ENCODE measurements around the gene BPTF. TPM values are rescaled to one million over a fixed set of nuclear protein-coding genes. Genes with fewer than 3 reads are reported as not detected.
"Not testable (repeated sequence)": the region's sequence is repeated elsewhere in the genome, so short reads cannot be mapped to it uniquely, and the experiment has no call there.

The BPTF gene
- total RNA-seq, 1 donor from 2014 or later: 129 TPM

- no peak for DNase-seq (ENCODE audit: low spot score)
- no peaks in the 10 kb centered on the region for H3K4me1 Mint-ChIP-seq
- peaks cover 31% of the 10 kb centered on the region for H3K36me3 Mint-ChIP-seq
- H3K27me3 Mint-ChIP-seq (ENCODE audit: insufficient read depth, low read depth): no peaks in the 10 kb centered on the region
- Histone ChIP-seq H3K4me1 (no peaks in the 10 kb centered on the region), H3K9ac (no peak overlapping the region), H2AFZ (replicated peaks) (no peak overlapping the region), H3K36me3 (peaks cover 20% of the 10 kb centered on the region), H3K27me3 (no peaks in the 10 kb centered on the region), H4K20me1 (ENCODE audit: low read depth) (no peaks in the 10 kb centered on the region), H3F3A (ENCODE audit: low read depth) (no peaks in the 10 kb centered on the region), H3K79me2 (ENCODE audit: low read depth) (no peaks in the 10 kb centered on the region), H3K27ac (no peak overlapping the region), H3K9me3 (ENCODE audit: low read depth) (no peaks in the 10 kb centered on the region), H3K4me3 (no peak overlapping the region), H3K4me2 (no peak overlapping the region)
- H3K4me3 Mint-ChIP-seq: no peak overlapping the region
- no peak overlapping the region for H3K27ac Mint-ChIP-seq
- no peak for TF ChIP-seq CTCF (IDR thresholded peaks at IDR 0.05)
- no peak for TF ChIP-seq EZH2phosphoT487 (IDR thresholded peaks at IDR 0.05)
- no peak for TF ChIP-seq EZH2 (IDR thresholded peaks at IDR 0.05)
- no peaks in the 10 kb centered on the region for H3K9me3 Mint-ChIP-seq
Observed at GRCh38 chr17:67950945-67951344, 125.6 kb downstream of the BPTF start.

GRCh38 chr17:67959510-67959909, 134.2 kb downstream of the BPTF start:
- Histone ChIP-seq H3K79me2 (ENCODE audit: low read depth) (no peaks in the 10 kb centered on the region), H3K27me3 (no peaks in the 10 kb centered on the region), H3K4me2 (no peak overlapping the region), H3K9me3 (ENCODE audit: low read depth) (no peaks in the 10 kb centered on the region), H2AFZ (replicated peaks) (no peak overlapping the region), H3K9ac (no peak overlapping the region), H3F3A (ENCODE audit: low read depth) (peaks cover 33% of the 10 kb centered on the region), H3K36me3 (peaks cover 27% of the 10 kb centered on the region), H3K4me1 (no peaks in the 10 kb centered on the region), H4K20me1 (ENCODE audit: low read depth) (peaks cover 3% of the 10 kb centered on the region), H3K27ac (peak overlapping the region; percentile 45), H3K4me3 (no peak overlapping the region)
- DNase-seq (ENCODE audit: low spot score): no peak
- Mint-ChIP-seq H3K36me3 (peaks cover 26% of the 10 kb centered on the region), H3K4me1 (no peaks in the 10 kb centered on the region), H3K4me3 (no peak overlapping the region), H3K27ac (no peak overlapping the region), H3K27me3 (ENCODE audit: insufficient read depth, low read depth) (no peaks in the 10 kb centered on the region), H3K9me3 (no peaks in the 10 kb centered on the region)
- TF ChIP-seq EZH2 (IDR thresholded peaks at IDR 0.05) (no peak), CTCF (IDR thresholded peaks at IDR 0.05) (no peak), EZH2phosphoT487 (IDR thresholded peaks at IDR 0.05) (no peak)

GRCh38 chr17:67960276-67960675, 135.0 kb downstream of the BPTF start:
- H3F3A ChIP-seq (ENCODE audit: low read depth): peaks cover 33% of the 10 kb centered on the region
- H3K9me3 ChIP-seq (ENCODE audit: low read depth); H3K79me2 ChIP-seq (ENCODE audit: low read depth); H3K4me3 Mint-ChIP-seq; H3K27ac Mint-ChIP-seq; H3K27me3 ChIP-seq; H3K4me1 ChIP-seq; H3K27ac ChIP-seq; H3K9ac ChIP-seq; H3K27me3 Mint-ChIP-seq (ENCODE audit: insufficient read depth, low read depth); H2AFZ ChIP-seq (replicated peaks); H3K4me2 ChIP-seq; DNase-seq (ENCODE audit: low spot score); H4K20me1 ChIP-seq (ENCODE audit: low read depth); H3K4me3 ChIP-seq; H3K9me3 Mint-ChIP-seq; H3K4me1 Mint-ChIP-seq: not testable (repeated sequence)
- H3K36me3 ChIP-seq: peaks cover 28% of the 10 kb centered on the region
- peaks cover 24% of the 10 kb centered on the region for H3K36me3 Mint-ChIP-seq

GRCh38 chr17:67962156-67962555, 136.9 kb downstream of the BPTF start:
- H3K27me3 Mint-ChIP-seq (ENCODE audit: insufficient read depth, low read depth); H3K9ac ChIP-seq; H3K4me1 ChIP-seq; H3K9me3 Mint-ChIP-seq; H3K4me2 ChIP-seq; H2AFZ ChIP-seq (replicated peaks); H3K4me3 ChIP-seq; DNase-seq (ENCODE audit: low spot score); H3K27ac Mint-ChIP-seq; H3K4me3 Mint-ChIP-seq; H4K20me1 ChIP-seq (ENCODE audit: low read depth); H3K27me3 ChIP-seq; H3K4me1 Mint-ChIP-seq; H3K9me3 ChIP-seq (ENCODE audit: low read depth); H3K79me2 ChIP-seq (ENCODE audit: low read depth); H3K27ac ChIP-seq: not testable (repeated sequence)
- Histone ChIP-seq H3F3A (ENCODE audit: low read depth) (peaks cover 33% of the 10 kb centered on the region), H3K36me3 (peaks cover 36% of the 10 kb centered on the region)
- peaks cover 31% of the 10 kb centered on the region for H3K36me3 Mint-ChIP-seq
